GM12878 (cell line): ENCODE measurements around the gene DIABLO. TPM values are rescaled to one million over a fixed set of nuclear protein-coding genes. Genes with fewer than 3 reads are reported as not detected.

Experiments used
- ATAC-seq: fragments of 200-7000 bp; cut with Tn5 transposase; 3 replicates; pipeline ENCODE4 v1.9.1; 2020; ENCODE audit warnings: mild to moderate bottlenecking, moderate library complexity
- BruUV-seq: library from RNA; stranded (reverse); fragments of 400-500 nt; replicated peaks from 2 replicates; lab custom pipeline; 2021; lab: Mats Ljungman, UMichigan
- CTCF ChIA-PET: fragments of 300-600 bp; sonication (Branson Sonifier 250); formaldehyde crosslinking; extraction: SDS; loops from one replicate; lab custom pipeline; 2021; ENCODE audit warnings: inconsistent platforms; lab: Yijun Ruan, JAX
- POLR2A ChIA-PET: fragments of 350-600 bp; formaldehyde crosslinking; extraction: SDS; loops from one replicate; lab custom pipeline; 2021; ENCODE audit warnings: inconsistent platforms; lab: Charles Lee
- RAD21 ChIA-PET: fragments of 300-600 bp; sonication (Branson Sonifier 250); formaldehyde crosslinking; loops from one replicate; lab custom pipeline; 2023; ENCODE audit warnings: antibody characterized with exemption; ENCODE audit not compliant: unreplicated experiment; lab: Charles Lee
- SMC1A ChIA-PET: fragments of 300-600 bp; sonication (Branson Sonifier 250); formaldehyde crosslinking; loops from one replicate; lab custom pipeline; 2023; ENCODE audit not compliant: unreplicated experiment, uncharacterized antibody; lab: Charles Lee
- DNase-seq: peaks from one replicate; pipeline ENCODE4 v3.0.0-alpha.2; 2011; ENCODE audit warnings: low read depth, low spot score
- FAIRE-seq: peaks from 3 replicates; lab custom pipeline; 2011; peaks lifted over from hg19 to GRCh38; lab: Jason Lieb, UNC
- H2AFZ ChIP-seq: 2 replicates; pipeline ENCODE4 v1.6.0; 2011; ENCODE audit warnings: low read depth, low read length, control low read depth; ENCODE audit not compliant: control insufficient read depth
- H3K27ac ChIP-seq: 2 replicates; pipeline ENCODE4 v1.5.1; 2011; ENCODE audit warnings: control low read depth; ENCODE audit not compliant: control insufficient read depth, insufficient read depth
- H3K27me3 ChIP-seq, 2 experiments: replicated peaks in 1 of 2; 2 replicates each; pipeline versions ENCODE4 v1.6.0 to v1.6.1; 2011; ENCODE audit warnings: low read length in 1 of 2; ENCODE audit not compliant: control insufficient read depth in 2 of 2, insufficient read depth in 2 of 2
- H3K36me3 ChIP-seq, 2 experiments: 2 replicates each; pipeline ENCODE4 v1.5.1; 2011; ENCODE audit warnings: low read length in 1 of 2; ENCODE audit not compliant: control insufficient read depth in 2 of 2, insufficient read depth in 2 of 2
- H3K4me1 ChIP-seq: 2 replicates; pipeline ENCODE4 v1.6.1; 2011; ENCODE audit warnings: mild to moderate bottlenecking, low read length, moderate library complexity, mixed read lengths; ENCODE audit not compliant: control insufficient read depth, insufficient read depth
- H3K4me2 ChIP-seq: 2 replicates; pipeline ENCODE4 v1.6.0; 2011; ENCODE audit warnings: control low read depth; ENCODE audit not compliant: control insufficient read depth, insufficient read depth
- H3K4me3 ChIP-seq: fragments of 200-600 bp; sonication (generic); 2 replicates; pipeline ENCODE4 v1.5.1; 2016
- H3K79me2 ChIP-seq: 2 replicates; pipeline ENCODE4 v1.6.0; 2011; ENCODE audit warnings: low read length; ENCODE audit not compliant: control insufficient read depth, insufficient read depth
- H3K9ac ChIP-seq: 2 replicates; pipeline ENCODE4 v1.8.0; 2011; ENCODE audit warnings: low read length, control low read depth, mixed read lengths; ENCODE audit not compliant: control insufficient read depth, insufficient read depth
- H3K9me3 ChIP-seq: replicated peaks from 3 replicates; pipeline ENCODE4 v1.5.1; 2011; ENCODE audit warnings: mild to moderate bottlenecking, low read length; ENCODE audit not compliant: control insufficient read depth, insufficient read depth
- H4K20me1 ChIP-seq: 2 replicates; pipeline ENCODE4 v1.6.0; 2011; ENCODE audit not compliant: control insufficient read depth, insufficient read depth
- BHLHE40 ChIP-seq, 2 experiments: fragments of 450-650 bp in 1 of 2; IDR thresholded peaks; 2 replicates each; pipeline ENCODE4 v1.6.1; 2011 to 2017; ENCODE audit warnings: low read depth in 2 of 2, borderline replicate concordance in 1 of 2, improper control_type of control experiment in 1 of 2, low read length in 1 of 2, mild to moderate bottlenecking in 1 of 2
- CREB1 ChIP-seq: IDR thresholded peaks from 2 replicates; pipeline ENCODE4 v1.6.1; 2012; ENCODE audit warnings: low read depth, mild to moderate bottlenecking, inconsistent platforms
- E2F4 ChIP-seq: IDR thresholded peaks from 2 replicates; pipeline ENCODE4 v1.6.1; 2012; ENCODE audit warnings: low read depth, low read length, improper control_type of control experiment
- FOXK2 ChIP-seq: fragments of 450-650 bp; IDR thresholded peaks from 2 replicates; pipeline ENCODE4 v1.6.1; 2017; ENCODE audit warnings: mild to moderate bottlenecking, moderate library complexity
- MTA3 ChIP-seq: IDR thresholded peaks from 2 replicates; pipeline ENCODE4 v1.6.1; 2012; ENCODE audit warnings: low read length, inconsistent platforms, borderline replicate concordance
- MYB ChIP-seq: fragments of 150-350 bp; IDR thresholded peaks from 2 replicates; pipeline ENCODE4 v1.6.1; 2014; ENCODE audit warnings: mild to moderate bottlenecking, low read depth, low read length, borderline replicate concordance
- NFIC ChIP-seq: IDR thresholded peaks from 2 replicates; pipeline ENCODE4 v1.6.1; 2012; ENCODE audit warnings: low read depth, mild to moderate bottlenecking, inconsistent platforms, low read length, moderate library complexity
- NR2C1 ChIP-seq: fragments of 450-650 bp; IDR thresholded peaks from 2 replicates; pipeline ENCODE4 v1.6.1; 2017; ENCODE audit warnings: antibody characterized with exemption, mild to moderate bottlenecking, moderate library complexity
- PBX3 ChIP-seq: IDR thresholded peaks from 2 replicates; pipeline ENCODE4 v1.6.1; 2011; ENCODE audit warnings: mild to moderate bottlenecking, low read depth, low read length, moderate library complexity; ENCODE audit not compliant: insufficient replicate concordance
- POLR2A ChIP-seq: IDR thresholded peaks from 2 replicates; pipeline ENCODE4 v1.6.1; 2011; ENCODE audit warnings: low read depth, mild to moderate bottlenecking, low read length
- ZBTB33 ChIP-seq: fragments of 450-650 bp; IDR thresholded peaks from 2 replicates; pipeline ENCODE4 v1.6.1; 2017; ENCODE audit warnings: mild to moderate bottlenecking
- WGBS: methylation state at CpG from one replicate; pipeline ENCODE4 v1.1.6; 2016; ENCODE audit warnings: low lambda C conversion rate; ENCODE audit not compliant: insufficient replicate concordance, insufficient coverage; ENCODE audit errors: missing lambda C conversion rate; 5-methylcytosine and 5-hydroxymethylcytosine counted together
- in situ Hi-C: fragments of 300-500 bp; cut with MboI; formaldehyde crosslinking; loops from 9 replicates; pipeline ENCODE4 v1.14.3; 2018; ENCODE audit warnings: mixed read lengths
- intact Hi-C: fragments of 100-400 bp; cut with micrococcal nuclease; formaldehyde crosslinking; loops from one replicate; pipeline ENCODE4 v1.14.2; 2022; ENCODE audit not compliant: unreplicated experiment
- polyA plus RNA-seq, 11 experiments: library from polyadenylated mRNA; depleted of rRNA in 4 of 11; unstranded in 6 of 11; stranded (reverse) in 5 of 11; fragments of >200 nt; fragmentation: Nextera tagmentation in 4 of 11; fragmentation: Illumina TruSeq in 1 of 11; extraction: Ambion mirVana in 4 of 11; extraction: Trizol in 1 of 11; gene quantifications; 1 replicate in 1 of 11; 2 replicates in 10 of 11; pipeline versions ENCODE4 v1.2.1 to v1.2.3, GENCODE V29; 2011 to 2016; ENCODE audit warnings: inconsistent platforms in 2 of 11, missing spikeins in 2 of 11, low read depth in 1 of 11
- total RNA-seq, 4 experiments: library from RNA; depleted of rRNA in 3 of 4; stranded (reverse); fragments of >200 nt in 3 of 4; fragmentation: Illumina TruSeq in 1 of 4; extraction: Trizol in 1 of 4; gene quantifications; 2 replicates each; pipeline versions ENCODE4 v1.2.1 to v1.2.3, GENCODE V29; 2013 to 2021
- TF ChIP-seq, protein P1 (sequence below): fragments of 450-650 bp; IDR thresholded peaks from 2 replicates; pipeline ENCODE4 v1.6.1; 2016; ENCODE audit warnings: mild to moderate bottlenecking
- TF ChIP-seq, protein P2 (sequence below): fragments of 450-650 bp; IDR thresholded peaks from 2 replicates; pipeline ENCODE4 v1.6.1; 2016; ENCODE audit warnings: mild to moderate bottlenecking

The DIABLO gene
- total and polyA plus RNA-seq, 10 of the 15 experiments (the other 5 are each of a cell fraction or from before 2014, with no cell fraction given), result 18.3 to 69.9 (median 46.2) TPM

GRCh38 chr12:122195405-122195804 is 30.4 kb downstream of the DIABLO start (continued):
- TF ChIP-seq BHLHE40 (IDR thresholded peaks at IDR 0.05; ENCODE audit: borderline replicate concordance in 1 of 2, low read depth in 2 of 2, low read length in 1 of 2), result no peak

DNA sequence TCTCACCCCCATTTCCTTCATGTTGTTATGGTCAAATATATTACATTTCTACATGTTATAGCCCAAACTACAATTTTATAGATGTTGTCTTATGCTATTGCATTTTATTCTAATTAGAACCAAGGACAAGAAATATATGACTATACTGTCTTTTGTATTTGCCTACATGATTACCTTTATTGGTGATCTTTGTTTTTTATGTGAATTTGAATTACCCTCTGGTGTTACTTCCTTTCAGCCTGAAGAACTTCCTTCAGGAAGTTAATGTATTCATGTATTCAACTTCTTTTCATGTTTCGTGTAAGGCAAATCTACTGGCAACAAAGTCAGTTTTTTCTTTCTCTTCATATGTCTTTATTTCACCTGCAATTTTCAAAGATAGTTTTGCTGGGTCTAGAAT is 31.0 kb downstream of the DIABLO start:
- ChIA-PET RAD21 (no interaction called here), CTCF (interaction anchor here (0.5 to 0.6 kb wide), 2 partner anchors 58 to 289 kb away, joined by 3 read pairs; no protein-coding TSS in a partner anchor), POLR2A (no interaction called here), SMC1A (interaction anchor here (1.3 kb wide), 1 partner anchor 17 kb away, joined by 3 read pairs; no protein-coding TSS in a partner anchor)
- Histone ChIP-seq H2AFZ (no peak overlapping the region), H3K9me3 (peaks cover 3% of the 10 kb centered on the region; the same call in 1 of the 3 replicates), H3K4me2 (no peak overlapping the region), H3K27ac (no peak overlapping the region), H4K20me1 (no peaks in the 10 kb centered on the region), H3K27me3 (no peaks in the 10 kb centered on the region; a peak in 1 of 4 replicates), H3K79me2 (no peaks in the 10 kb centered on the region), H3K36me3 (no peaks in the 10 kb centered on the region), H3K4me1 (no peaks in the 10 kb centered on the region), H3K4me3 (no peak overlapping the region), H3K9ac (no peak overlapping the region)
- no TSS peak for BruUV-seq
- no peak for DNase-seq
- in situ Hi-C loops, result loop anchor here (5.0 kb wide), 1 partner anchor 138 kb away; no protein-coding TSS in a partner anchor
- intact Hi-C loops, result no loop called here
- FAIRE-seq, result no peak
- ATAC-seq, result no peak
- WGBS, result 55% methylated on average over 1 of the region's 1 CpG
- TF ChIP-seq PBX3, result no peak
- TF ChIP-seq, protein P1, sequence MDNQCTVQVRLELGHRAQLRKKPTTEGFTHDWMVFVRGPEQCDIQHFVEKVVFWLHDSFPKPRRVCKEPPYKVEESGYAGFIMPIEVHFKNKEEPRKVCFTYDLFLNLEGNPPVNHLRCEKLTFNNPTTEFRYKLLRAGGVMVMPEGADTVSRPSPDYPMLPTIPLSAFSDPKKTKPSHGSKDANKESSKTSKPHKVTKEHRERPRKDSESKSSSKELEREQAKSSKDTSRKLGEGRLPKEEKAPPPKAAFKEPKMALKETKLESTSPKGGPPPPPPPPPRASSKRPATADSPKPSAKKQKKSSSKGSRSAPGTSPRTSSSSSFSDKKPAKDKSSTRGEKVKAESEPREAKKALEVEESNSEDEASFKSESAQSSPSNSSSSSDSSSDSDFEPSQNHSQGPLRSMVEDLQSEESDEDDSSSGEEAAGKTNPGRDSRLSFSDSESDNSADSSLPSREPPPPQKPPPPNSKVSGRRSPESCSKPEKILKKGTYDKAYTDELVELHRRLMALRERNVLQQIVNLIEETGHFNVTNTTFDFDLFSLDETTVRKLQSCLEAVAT, result no peak
- TF ChIP-seq E2F4, result no peak
- no peak for TF ChIP-seq FOXK2
- TF ChIP-seq MTA3, result no peak
- TF ChIP-seq, protein P2, sequence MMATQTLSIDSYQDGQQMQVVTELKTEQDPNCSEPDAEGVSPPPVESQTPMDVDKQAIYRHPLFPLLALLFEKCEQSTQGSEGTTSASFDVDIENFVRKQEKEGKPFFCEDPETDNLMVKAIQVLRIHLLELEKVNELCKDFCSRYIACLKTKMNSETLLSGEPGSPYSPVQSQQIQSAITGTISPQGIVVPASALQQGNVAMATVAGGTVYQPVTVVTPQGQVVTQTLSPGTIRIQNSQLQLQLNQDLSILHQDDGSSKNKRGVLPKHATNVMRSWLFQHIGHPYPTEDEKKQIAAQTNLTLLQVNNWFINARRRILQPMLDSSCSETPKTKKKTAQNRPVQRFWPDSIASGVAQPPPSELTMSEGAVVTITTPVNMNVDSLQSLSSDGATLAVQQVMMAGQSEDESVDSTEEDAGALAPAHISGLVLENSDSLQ, result no peak
- TF ChIP-seq NR2C1, result no peak
- TF ChIP-seq ZBTB33, result no peak
- no peak for TF ChIP-seq NFIC
- no peak for TF ChIP-seq MYB
- TF ChIP-seq CREB1, result no peak
- no peak for TF ChIP-seq POLR2A
